ENCODE results near the gene CCDC85B.

The CCDC85B gene

DNA sequence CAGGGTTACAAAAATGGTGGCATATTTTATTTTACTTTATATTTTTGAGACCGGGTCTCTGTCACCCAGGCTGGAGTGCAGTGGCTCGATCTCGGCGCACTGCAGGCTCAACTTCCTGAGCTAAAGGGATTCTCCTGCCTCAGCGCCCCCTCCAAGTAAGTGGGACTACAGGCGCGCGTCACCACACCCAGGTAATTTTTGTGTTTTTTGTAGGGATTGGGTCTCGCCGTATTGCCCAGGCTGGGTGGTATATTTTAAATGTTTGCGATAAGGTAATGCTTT lies 10.4 kb downstream of the CCDC85B start:
- TF ChIP-seq CTCF (IDR thresholded peaks at IDR 0.05; ENCODE audit: low read depth, low read length), result no peak
- H3K4me3 ChIP-seq (ENCODE audit: low read depth, low read length), result no peak overlapping the region
- in situ Hi-C loops (cut with HindIII; ENCODE audit: low sequenced_read_pairs), result no loop called here
- no peak for DNase-seq (ENCODE audit: low read depth, low spot score)

DNA sequence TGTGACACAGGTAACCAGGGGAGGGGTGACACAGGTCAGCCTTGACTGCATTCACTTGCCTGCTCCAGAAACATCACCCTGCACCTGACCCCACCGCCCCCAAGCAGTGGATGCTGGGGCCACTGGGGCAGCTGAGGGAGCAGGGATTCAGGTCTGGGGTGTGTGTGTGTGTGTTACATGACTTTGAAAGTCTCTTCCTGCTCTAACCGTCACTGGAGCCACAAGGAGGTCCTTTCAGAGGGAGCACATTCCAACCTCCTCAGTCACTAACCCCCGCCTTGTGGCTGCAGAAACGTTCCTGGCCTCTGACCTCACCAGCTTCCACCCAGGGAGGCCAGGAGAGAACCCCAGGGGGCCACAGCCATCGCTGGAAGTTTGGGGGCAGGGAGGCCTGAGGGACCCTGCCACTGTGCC lies 12.6 kb downstream of the CCDC85B start:
- no peak overlapping the region for H3K4me3 ChIP-seq (ENCODE audit: low read depth, low read length)
- in situ Hi-C loops (cut with HindIII; ENCODE audit: low sequenced_read_pairs), result no loop called here
- peak; percentile 82 for DNase-seq (ENCODE audit: low read depth, low spot score)
- no peak for TF ChIP-seq CTCF (IDR thresholded peaks at IDR 0.05; ENCODE audit: low read depth, low read length)

DNA sequence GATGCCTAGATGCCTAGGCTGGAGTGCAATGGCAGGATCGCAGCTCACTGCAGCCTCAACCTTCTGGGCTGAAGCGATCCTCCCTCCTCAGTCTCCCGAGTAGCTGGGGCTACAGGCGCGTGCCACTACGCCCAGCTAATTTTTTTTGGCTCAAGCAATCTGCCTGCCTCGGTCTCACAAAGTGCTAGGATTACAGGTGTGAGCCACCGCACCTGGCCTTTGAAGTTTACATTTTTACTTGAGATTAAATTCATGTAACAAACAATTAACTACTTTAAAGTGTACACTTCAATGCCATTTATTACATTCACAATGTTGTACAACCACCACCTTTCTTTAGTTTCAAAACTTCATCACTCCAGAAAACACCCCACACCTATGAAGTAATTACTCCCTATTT lies 13.2 kb downstream of the CCDC85B start:
- H3K4me3 ChIP-seq (ENCODE audit: low read depth, low read length), result no peak overlapping the region
- in situ Hi-C loops (cut with HindIII; ENCODE audit: low sequenced_read_pairs), result no loop called here
- no peak for DNase-seq (ENCODE audit: low read depth, low spot score)
- TF ChIP-seq CTCF (IDR thresholded peaks at IDR 0.05; ENCODE audit: low read depth, low read length), result no peak

- H3K4me3 ChIP-seq (ENCODE audit: low read depth, low read length), result no peak overlapping the region
- TF ChIP-seq CTCF (IDR thresholded peaks at IDR 0.05; ENCODE audit: low read depth, low read length), result no peak
- DNase-seq (ENCODE audit: low read depth, low spot score), result no peak
- in situ Hi-C loops (cut with HindIII; ENCODE audit: low sequenced_read_pairs), result no loop called here
Measured at GRCh38 chr11:65906602-65907001, 16.1 kb downstream of the CCDC85B start.

DNA sequence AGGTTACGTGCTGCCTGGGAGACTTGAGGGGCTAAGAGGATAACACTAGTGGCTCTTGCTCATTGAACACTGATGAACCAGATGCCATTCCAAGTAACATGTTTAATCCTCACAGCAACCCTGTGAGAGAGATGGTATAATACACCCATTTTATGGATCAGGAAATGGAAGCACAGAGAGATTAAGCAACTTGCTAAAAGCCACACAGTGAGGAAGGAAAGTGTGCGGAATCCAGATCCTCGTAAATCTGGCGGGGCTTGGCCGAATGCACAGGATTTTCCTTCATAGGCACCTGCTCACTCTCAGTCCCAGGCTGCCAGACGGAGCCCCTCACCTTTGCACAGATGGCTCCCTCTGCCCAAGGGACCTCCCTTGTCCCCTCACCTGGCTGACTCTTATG lies 17.4 kb downstream of the CCDC85B start:
- TF ChIP-seq CTCF (IDR thresholded peaks at IDR 0.05; ENCODE audit: low read depth, low read length), result no peak
- no peak for DNase-seq (ENCODE audit: low read depth, low spot score)
- no peak overlapping the region for H3K4me3 ChIP-seq (ENCODE audit: low read depth, low read length)
- in situ Hi-C loops (cut with HindIII; ENCODE audit: low sequenced_read_pairs), result no loop called here

GRCh38 chr11:65911682-65912568 lies 21.5 kb downstream of the CCDC85B start:
- peak; percentile 73 for DNase-seq (ENCODE audit: low read depth, low spot score)
- in situ Hi-C loops (cut with HindIII; ENCODE audit: low sequenced_read_pairs), result no loop called here
- peak; percentile 32 for TF ChIP-seq CTCF (IDR thresholded peaks at IDR 0.05; ENCODE audit: low read depth, low read length)
- no peak overlapping the region for H3K4me3 ChIP-seq (ENCODE audit: low read depth, low read length)
